Activated CD4-positive, CD25-positive, alpha-beta regulatory T cell treated with anti-CD3 and anti-CD28 coated beads, Interleukin-2, amount 50 U/mL, for 16 hours (primary cell): ENCODE results near the gene CARD6.
"Not testable (repeated sequence)": the region's sequence is repeated elsewhere in the genome, so short reads cannot be mapped to it uniquely, and the experiment has no call there.

Experiments
- DNase-seq: peaks from one replicate; pipeline ENCODE4 v3.0.0-alpha.2; 2020; ENCODE audit warnings: low read depth, low spot score

CARD6 gene

GRCh38 chr5:40873286-40873880, 32.2 kb downstream of the CARD6 start:
- DNase-seq, result no peak

GRCh38 chr5:40875958-40876357, 34.8 kb downstream of the CARD6 start:
- DNase-seq, result no peak

GRCh38 chr5:40877371-40877988, 36.3 kb downstream of the CARD6 start:
- no peak for DNase-seq

GRCh38 chr5:40879163-40879942, 38.2 kb downstream of the CARD6 start:
- DNase-seq, result no peak

GRCh38 chr5:40882291-40882690, 41.1 kb downstream of the CARD6 start:
- DNase-seq, result no peak

GRCh38 chr5:40883051-40883450, 41.9 kb downstream of the CARD6 start:
- not testable (repeated sequence) for DNase-seq

- DNase-seq, result not testable (repeated sequence)
Observed at GRCh38 chr5:40895440-40896425, 54.6 kb downstream of the CARD6 start.

- DNase-seq, result no peak
Observed at GRCh38 chr5:40904205-40904993, 63.2 kb downstream of the CARD6 start.

GRCh38 chr5:40904994-40905306, 63.8 kb downstream of the CARD6 start:
- DNase-seq, result no peak

GRCh38 chr5:40906351-40906751, 65.2 kb downstream of the CARD6 start:
- DNase-seq, result no peak

GRCh38 chr5:40909264-40909663, 68.1 kb downstream of the CARD6 start, which contains the start of gene C7:
Gene C7, plus strand, starts transcription at chr5:40909497. Its CDS starts 114 bp downstream, at chr5:40909611.
- DNase-seq, result no peak

GRCh38 chr5:40909723-40910122, 68.6 kb downstream of the CARD6 start:
- no peak for DNase-seq
